Loucy (cell line): ENCODE measurements around the gene ILF2.

Experiments used
- CTCF ChIP-seq: fragments of 200-600 bp; sonication (generic); conservative IDR thresholded peaks from 2 replicates; pipeline ENCODE4 v1.5.1; 2014; ENCODE audit warnings: mild to moderate bottlenecking, antibody characterized with exemption, low read length
- EZH2phosphoT487 ChIP-seq: fragments of 200-600 bp; IDR thresholded peaks from 2 replicates; pipeline ENCODE4 v1.6.1; 2018; ENCODE audit warnings: antibody characterized with exemption, mild to moderate bottlenecking, moderate library complexity, borderline replicate concordance

- TF ChIP-seq CTCF: no peak
- TF ChIP-seq EZH2phosphoT487: no peak
Measured at GRCh38 chr1:153636312-153636711, 34.5 kb downstream of the ILF2 start.
